GM20431 (cell line): ENCODE results near the gene STK32A.

Experiments used
- in situ Hi-C: fragments of 300-500 bp; cut with MseI, MboI; formaldehyde crosslinking; loops from one replicate; pipeline ENCODE4 v1.15.0; 2020; ENCODE audit warnings: low sequenced_read_pairs; ENCODE audit not compliant: unreplicated experiment

The STK32A gene

GRCh38 chr5:147384346-147385193, 149.7 kb downstream of the STK32A start:
- in situ Hi-C loops: no loop called here

- in situ Hi-C loops: no loop called here
Observed at GRCh38 chr5:147387109-147387508, 152.3 kb downstream of the STK32A start.

- in situ Hi-C loops: no loop called here
Observed at GRCh38 chr5:147388184-147389108, 153.6 kb downstream of the STK32A start.

- in situ Hi-C loops: no loop called here
Observed at GRCh38 chr5:147390654-147391225, 155.9 kb downstream of the STK32A start.

- in situ Hi-C loops: no loop called here
Observed at GRCh38 chr5:147391781-147392180, 157.0 kb downstream of the STK32A start.

DNA sequence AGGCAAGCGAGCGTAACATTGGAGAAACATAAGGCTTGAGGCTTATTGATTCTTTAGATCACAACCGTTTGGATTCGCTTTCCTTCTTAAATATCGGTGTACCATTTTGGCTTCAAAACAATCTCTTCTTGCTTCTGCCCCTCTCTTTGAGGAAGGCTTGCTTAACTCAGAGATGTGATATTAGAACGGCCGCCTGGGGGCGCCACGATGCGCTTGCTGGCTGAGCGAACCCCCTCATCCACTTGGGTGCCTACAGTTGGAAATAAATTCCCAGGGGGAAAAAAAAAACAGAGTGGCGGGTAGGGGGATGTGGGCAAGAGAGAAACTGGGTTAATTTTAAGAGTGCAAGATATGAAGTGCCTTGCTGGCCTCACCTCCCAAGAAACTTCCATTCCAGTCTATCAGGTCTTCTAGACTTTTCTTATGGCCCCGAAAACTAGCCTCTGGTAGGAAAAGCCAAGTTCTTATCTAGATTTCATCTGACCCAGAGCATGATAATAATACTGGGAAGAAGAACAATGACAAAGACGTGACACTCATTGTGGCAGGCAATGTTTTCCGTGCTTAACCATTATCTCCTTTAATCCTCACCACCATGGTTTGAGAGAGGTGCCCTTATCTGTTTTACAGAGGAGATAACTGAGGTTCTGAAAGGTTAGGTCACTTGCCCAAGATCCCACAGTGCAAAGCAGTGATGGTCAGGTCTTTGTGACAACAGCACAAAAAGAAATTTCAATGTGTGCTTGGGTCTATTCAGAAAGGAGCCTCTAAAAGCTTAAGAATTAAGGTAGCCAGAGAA, 159.2 kb downstream of the STK32A start:
- in situ Hi-C loops: no loop called here

GRCh38 chr5:147396070-147396823, 161.4 kb downstream of the STK32A start:
- in situ Hi-C loops: no loop called here

DNA sequence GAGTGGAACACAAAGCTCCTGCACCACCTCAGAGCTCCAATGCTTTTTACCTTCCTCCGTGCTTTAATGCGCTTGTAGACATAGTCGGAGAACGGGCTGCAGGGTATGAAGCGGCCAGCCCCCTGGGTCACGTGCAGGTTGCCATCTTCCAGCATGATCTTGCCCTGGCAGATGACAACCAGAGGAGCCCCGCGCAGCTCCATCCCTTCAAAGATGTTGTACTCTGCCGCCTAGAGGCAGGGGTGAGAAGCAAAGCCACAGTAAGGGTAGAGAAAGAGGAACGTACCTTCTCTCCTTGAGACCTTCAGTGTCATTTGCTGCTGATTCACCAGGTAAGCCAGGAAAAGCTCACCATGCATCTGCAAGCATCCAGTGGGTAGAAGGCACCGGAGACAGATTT, 162.8 kb downstream of the STK32A start:
- in situ Hi-C loops: no loop called here

- in situ Hi-C loops: no loop called here
Observed at GRCh38 chr5:147398860-147399259, 164.0 kb downstream of the STK32A start.

DNA sequence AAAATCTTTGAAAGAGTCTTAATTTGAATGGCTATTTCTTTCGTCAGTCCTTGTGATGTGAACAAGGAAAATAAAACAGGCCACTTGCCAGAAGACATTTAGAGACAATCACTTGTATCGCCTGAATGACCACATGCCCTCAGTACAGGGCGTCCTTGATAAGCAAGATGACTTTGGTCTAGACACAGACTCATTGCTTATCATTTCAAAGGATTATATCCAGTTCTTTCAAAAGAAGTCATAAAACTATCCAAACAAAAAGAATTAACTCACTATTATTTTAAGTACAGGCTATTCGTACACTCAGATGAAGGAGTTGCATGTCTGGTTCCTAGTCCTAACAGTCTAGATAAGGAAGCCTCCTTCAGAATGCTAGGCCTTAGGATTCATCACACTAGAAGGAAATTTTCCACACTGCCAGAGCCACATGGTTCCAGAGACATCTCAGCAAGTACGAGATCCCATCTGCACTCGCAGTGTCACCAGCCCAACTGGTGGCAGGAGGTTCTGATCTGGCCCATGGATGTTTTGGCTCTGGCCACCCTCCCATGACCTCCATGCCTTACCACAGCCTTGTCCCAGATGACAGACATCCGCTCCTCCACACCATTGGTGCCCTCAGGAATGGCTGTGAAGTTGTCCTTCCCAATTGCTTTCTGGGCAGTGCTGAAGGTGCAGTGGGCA, 165.4 kb downstream of the STK32A start:
- in situ Hi-C loops: no loop called here

DNA sequence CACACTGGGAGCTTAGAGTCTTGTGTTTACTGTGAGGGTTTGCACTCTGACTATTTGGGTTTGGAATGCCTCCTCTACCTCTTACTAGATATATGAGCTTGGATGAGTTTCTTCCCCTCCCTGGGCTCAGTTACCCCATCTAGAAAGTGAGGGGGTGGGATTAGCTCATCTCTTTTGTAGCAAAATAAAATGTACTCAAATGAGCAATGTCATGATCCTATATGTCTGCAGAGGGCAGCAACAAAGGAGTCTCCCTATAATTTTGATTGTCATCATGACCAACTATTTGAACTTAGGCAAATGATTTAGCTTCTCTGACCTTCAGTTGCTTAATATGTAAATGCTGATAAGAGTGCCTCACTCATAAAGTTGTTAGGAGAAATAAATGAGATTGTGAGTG, 166.1 kb downstream of the STK32A start:
- in situ Hi-C loops: no loop called here

DNA sequence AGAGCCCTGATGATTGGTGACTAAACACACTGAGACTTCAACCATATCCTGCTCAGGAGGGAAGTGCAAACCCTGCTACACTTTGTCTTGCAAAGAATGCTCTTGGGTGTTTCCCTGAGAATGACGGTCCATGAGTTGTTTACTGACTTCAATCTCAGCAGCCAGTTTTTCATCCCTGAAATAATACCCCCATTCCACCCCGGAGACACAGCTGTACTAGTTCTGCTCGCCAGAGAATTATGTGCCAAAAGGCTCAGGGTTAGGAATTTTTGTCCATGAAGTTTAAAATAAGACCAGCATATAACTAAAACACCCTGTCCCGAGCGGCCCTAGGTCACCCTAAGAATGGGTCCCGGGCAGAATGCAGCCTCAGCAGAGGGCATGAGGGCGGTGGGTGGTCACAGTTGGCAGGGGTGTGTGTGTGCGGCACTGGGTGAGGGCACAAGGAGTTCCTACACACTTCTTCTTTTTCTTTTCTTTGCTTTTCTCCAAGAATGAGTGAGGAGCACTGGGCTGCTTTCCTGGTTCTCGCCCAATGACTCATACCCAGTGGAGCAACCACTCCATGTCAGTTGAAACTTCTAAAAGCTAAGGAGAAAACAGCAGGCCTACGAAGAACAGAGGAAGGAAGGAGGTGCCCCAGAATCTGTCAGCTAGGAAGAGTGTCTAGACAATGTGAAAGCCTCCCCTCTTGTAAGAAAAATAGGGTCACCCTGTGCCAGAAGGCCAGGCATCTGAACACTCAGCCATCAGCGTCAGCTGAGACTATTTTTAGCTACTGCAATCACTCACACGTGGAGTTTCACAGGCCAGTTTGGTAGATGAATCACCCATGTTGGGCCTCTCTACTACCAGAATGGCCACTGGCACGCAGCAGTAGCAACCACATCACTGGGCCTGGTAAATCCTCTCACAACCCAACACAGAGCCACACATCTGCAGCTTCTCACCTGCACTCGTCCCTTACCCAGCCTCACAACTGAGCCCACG, 169.1 kb downstream of the STK32A start:
- in situ Hi-C loops: no loop called here

DNA sequence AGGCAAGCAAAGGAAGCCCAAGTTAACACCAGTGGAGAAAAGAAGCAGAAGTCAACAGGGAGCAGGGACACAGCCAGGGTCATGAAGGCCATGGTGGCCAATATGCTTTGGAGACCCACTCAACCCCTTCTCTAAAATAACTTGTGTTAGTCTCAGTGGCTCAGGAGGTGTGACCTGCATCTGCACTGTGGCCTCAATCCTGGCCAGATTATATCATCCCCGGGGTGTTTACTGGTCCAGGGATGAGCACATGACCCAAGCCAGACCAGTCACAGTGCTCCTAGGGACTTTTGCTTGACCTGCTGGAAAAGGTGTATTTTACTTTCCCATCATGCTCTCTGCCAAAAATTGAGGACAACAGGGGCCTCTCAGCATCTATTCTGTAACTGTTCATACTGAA, 169.9 kb downstream of the STK32A start:
- in situ Hi-C loops: no loop called here

GRCh38 chr5:147406636-147407035, 171.8 kb downstream of the STK32A start:
- in situ Hi-C loops: no loop called here

DNA sequence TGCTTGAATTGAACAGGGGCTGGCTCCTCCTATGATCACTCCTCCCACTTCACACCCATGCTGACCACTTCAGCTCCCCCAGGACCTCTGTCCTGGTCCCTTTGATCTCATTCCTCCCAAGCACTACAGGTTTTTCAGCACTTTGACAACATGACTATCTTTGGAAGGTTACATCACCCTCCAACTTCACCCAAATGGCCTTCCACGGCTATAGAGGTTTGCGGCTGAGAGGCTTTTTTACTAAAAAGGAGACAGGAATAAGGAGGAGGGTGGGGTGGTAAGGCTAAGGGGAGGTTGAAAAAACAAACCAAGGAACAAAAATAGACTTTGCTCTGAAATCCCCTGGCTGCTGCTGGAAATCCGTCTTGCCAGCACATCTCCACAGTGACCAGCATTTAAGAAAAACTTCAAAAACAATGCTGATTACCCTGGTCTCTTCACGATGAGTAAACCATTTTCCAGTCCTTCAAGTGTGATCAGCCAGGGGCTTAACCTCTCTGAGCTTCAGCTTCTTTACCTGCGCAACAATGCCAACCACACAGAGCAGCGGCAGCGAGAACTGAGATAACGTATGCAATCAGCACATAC, 172.4 kb downstream of the STK32A start:
- in situ Hi-C loops: no loop called here

- in situ Hi-C loops: no loop called here
Observed at GRCh38 chr5:147408980-147409379, 174.2 kb downstream of the STK32A start.
